Psoas muscle (tissue), 8 donors: ENCODE data around the gene LRGUK. TPM values are rescaled to one million over a fixed set of nuclear protein-coding genes. Genes with fewer than 3 reads are reported as not detected.
"Not testable (repeated sequence)": the region's sequence is repeated elsewhere in the genome, so short reads cannot be mapped to it uniquely, and the experiment has no call there.

ENCODE experiments used
- ATAC-seq, 4 donors: fragments of 200-7000 bp; cut with Tn5 transposase; one replicate each; pipeline ENCODE4 v1.9.1; 2020; ENCODE audit warnings: moderate library complexity in 3 of 4, mild to moderate bottlenecking in 2 of 4
- DNase-seq, 2 donors: peaks; one replicate each; pipeline ENCODE4 v3.0.0-alpha.2; 2020
- H3K27ac ChIP-seq: fragments of 200-600 bp; one replicate; pipeline ENCODE4 v1.8.0; 2022
- H3K27me3 ChIP-seq, 3 donors: fragments of 200-600 bp in 1 of 3; one replicate each; pipeline versions ENCODE4 v1.6.1 to v1.8.0; 2013 to 2022; ENCODE audit warnings: low read length in 2 of 3, mild to moderate bottlenecking in 2 of 3, moderate library complexity in 1 of 3; ENCODE audit not compliant: insufficient read depth in 3 of 3
- H3K36me3 ChIP-seq, 2 donors: fragments of 200-600 bp in 1 of 2; one replicate each; pipeline versions ENCODE4 v1.6.1 to v1.8.0; 2013 to 2022; ENCODE audit warnings: low read depth in 1 of 2, mild to moderate bottlenecking in 1 of 2, moderate library complexity in 1 of 2; ENCODE audit not compliant: insufficient read depth in 1 of 2
- H3K4me1 ChIP-seq: fragments of 200-600 bp; one replicate; pipeline ENCODE4 v1.8.0; 2022
- H3K4me3 ChIP-seq: fragments of 200-600 bp; one replicate; pipeline ENCODE4 v1.8.0; 2022; ENCODE audit warnings: mild to moderate bottlenecking
- H3K9me3 ChIP-seq: fragments of 200-600 bp; one replicate; pipeline ENCODE4 v1.8.0; 2022
- CTCF ChIP-seq: fragments of 200-600 bp; IDR thresholded peaks from one replicate; pipeline ENCODE4 v1.8.0; 2022; ENCODE audit warnings: antibody characterized with exemption
- WGBS, 3 donors: extraction: QIAGEN DNeasy Blood & Tissue Kit; methylation state at CpG; one replicate each; pipeline versions ENCODE4 v1.1.6 to v1.1.7; 2013; 5-methylcytosine and 5-hydroxymethylcytosine counted together
- intact Hi-C, 2 donors: fragments of 100-400 bp; cut with DNase I; formaldehyde crosslinking; loops; one replicate each; pipeline versions ENCODE4 v1.11.0 to v1.14.2; 2022
- long read RNA-seq, 2 donors: library from polyadenylated mRNA; unstranded; transcript quantifications; one replicate each; pipeline ENCODE4 v2.0.0, GENCODE V29; 2021
- polyA plus RNA-seq, 3 donors: library from polyadenylated mRNA; stranded (reverse); fragments of 200-250 nt; gene quantifications; one replicate each; pipeline ENCODE4 v1.2.3, GENCODE V29; 2013
- total RNA-seq, 4 donors: library from RNA; stranded (reverse); fragmentation: NEBNext Ultra II Directional in 2 of 4; extraction: Animal tissue kit (Norgen Biotek cat#: 25700) in 2 of 4; gene quantifications; one replicate each; pipeline versions ENCODE4 v1.2.1 to v1.2.4, GENCODE V29; 2021 to 2023
- donor health status: healthy with polysubstance abuse.
- donor health status: DM: no; HTN: no; CAD: no; lungs with moderate emphysema.
- donor health status: Bipolar disorder and iron deficiency.
- donor health status: healthy.
- donor health status: DM: yes; HTN: yes; CAD: no.
- donor health status: DM: no; HTN: no; CAD: no.
- donor health status: DM: no; HTN: no; CAD: no.
- donor health status: DM: yes; HTN: yes; CAD: no.

Gene LRGUK, protein sequence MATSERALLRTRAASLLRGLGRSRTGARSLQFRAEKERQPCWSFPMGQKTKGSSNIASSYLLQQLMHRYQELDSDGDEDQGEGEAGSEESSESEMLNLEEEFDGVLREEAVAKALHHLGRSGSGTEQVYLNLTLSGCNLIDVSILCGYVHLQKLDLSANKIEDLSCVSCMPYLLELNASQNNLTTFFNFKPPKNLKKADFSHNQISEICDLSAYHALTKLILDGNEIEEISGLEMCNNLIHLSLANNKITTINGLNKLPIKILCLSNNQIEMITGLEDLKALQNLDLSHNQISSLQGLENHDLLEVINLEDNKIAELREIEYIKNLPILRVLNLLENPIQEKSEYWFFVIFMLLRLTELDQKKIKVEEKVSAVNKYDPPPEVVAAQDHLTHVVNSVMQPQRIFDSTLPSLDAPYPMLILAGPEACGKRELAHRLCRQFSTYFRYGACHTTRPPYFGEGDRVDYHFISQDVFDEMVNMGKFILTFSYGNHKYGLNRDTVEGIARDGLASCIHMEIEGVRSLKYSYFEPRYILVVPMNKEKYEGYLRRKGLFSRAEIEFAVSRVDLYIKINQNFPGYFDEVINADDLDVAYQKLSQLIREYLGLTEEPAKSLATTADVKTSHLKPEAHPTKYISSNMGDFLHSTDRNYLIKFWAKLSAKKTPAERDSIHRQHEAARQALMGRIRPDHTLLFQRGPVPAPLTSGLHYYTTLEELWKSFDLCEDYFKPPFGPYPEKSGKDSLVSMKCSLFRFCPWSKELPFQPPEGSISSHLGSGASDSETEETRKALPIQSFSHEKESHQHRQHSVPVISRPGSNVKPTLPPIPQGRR
- total RNA-seq (under 1 TPM; 0.07 to 0.43 (median 0.20) TPM), polyA plus RNA-seq (under 1 TPM in 2 of 3 donors, not detected in 1; 0.13 to 0.17 TPM)
- long read RNA-seq, donor 1, result 0 reads
- long read RNA-seq, donor 2, result 0 reads

GRCh38 chr7:134126966-134127848, at the start of gene LRGUK:
TSS of gene LRGUK (plus strand) at chr7:134127340. CDS start at chr7:134127368, 28 bp downstream.
- ATAC-seq (peak; percentile 96 to 100 (median 100)), DNase-seq (peak; percentile 85 to 90)
- Histone ChIP-seq H3K4me3 (peak within 1 kb of the TSS; percentile 79), H3K27ac (no peak within 1 kb of the TSS), H3K36me3 (no peaks in the 10 kb centered on the region), H3K27me3 (peaks cover 0 to 4% (median 0%) of the 10 kb centered on the region in 3 donors), H3K4me1 (no peaks in the 10 kb centered on the region), H3K9me3 (no peaks in the 10 kb centered on the region)
- intact Hi-C loops, result loop anchor here in 1 of 2 donors (5.0 kb wide), 1 partner anchor 190 kb away; the partner anchor contains the start of gene SLC35B4
- no peak for TF ChIP-seq CTCF
- 1 to 2% (median 1%) methylated on average over 39 to 43 of the region's 43 CpGs for WGBS, 3 donors

GRCh38 chr7:134077560-134077959, 49.6 kb upstream of the LRGUK start:
- H3K9me3 ChIP-seq, intact Hi-C loops, H3K4me1 ChIP-seq, H3K27me3 ChIP-seq, H3K27ac ChIP-seq, H3K36me3 ChIP-seq, DNase-seq, ATAC-seq, H3K4me3 ChIP-seq: not testable (repeated sequence)
- 96 to 100% (median 97%) methylated on average over 2 of the region's 2 CpGs for whole genome bisulfite sequencing, 3 donors

- 61 to 73% (median 68%) methylated on average over 2 of the region's 2 CpGs for WGBS, 3 donors
- no peak for DNase-seq
Measured at GRCh38 chr7:134078991-134079390, 48.1 kb upstream of the LRGUK start.

DNA sequence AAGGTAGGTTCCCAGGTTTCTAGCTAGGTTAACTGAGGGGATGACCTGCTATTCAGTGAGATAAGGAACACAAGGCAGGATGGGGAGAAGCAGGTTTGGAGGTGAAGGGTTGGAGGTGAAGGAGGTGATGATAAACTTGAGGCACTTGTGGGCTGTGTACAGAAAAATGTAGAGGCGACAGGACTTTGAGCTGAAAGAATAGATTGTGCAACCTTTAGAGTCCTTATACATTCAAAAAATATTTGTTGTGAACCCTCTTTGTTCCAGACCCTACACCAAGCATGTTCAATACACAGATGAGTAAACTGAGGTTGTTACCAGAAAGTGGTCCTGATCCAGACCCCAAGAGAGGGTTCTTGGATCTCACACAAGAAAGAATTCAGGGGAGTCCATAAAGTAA, 45.4 kb upstream of the LRGUK start:
- Histone ChIP-seq H3K36me3 (no peaks in the 10 kb centered on the region), H3K27ac (no peak overlapping the region), H3K9me3 (no peaks in the 10 kb centered on the region), H3K4me3 (no peak overlapping the region), H3K4me1 (no peaks in the 10 kb centered on the region), H3K27me3 (no peaks in the 10 kb centered on the region)
- TF ChIP-seq CTCF, result no peak
- 96 to 100% (median 100%) methylated on average over 1 of the region's 1 CpG for WGBS, 3 donors
- intact Hi-C loops, result no loop called here
- DNase-seq (no peak), ATAC-seq (no peak)

More at GRCh38 chr7:134078991-134079390, 48.1 kb upstream of the LRGUK start:
- intact Hi-C loops, result no loop called here
- Histone ChIP-seq H3K9me3 (no peaks in the 10 kb centered on the region), H3K4me3 (no peak overlapping the region), H3K36me3 (no peaks in the 10 kb centered on the region), H3K27ac (no peak overlapping the region), H3K4me1 (no peaks in the 10 kb centered on the region), H3K27me3 (no peaks in the 10 kb centered on the region)
- ATAC-seq, result no peak
- no peak for TF ChIP-seq CTCF
